ENCODE data around the gene ATXN1. TPM values are rescaled to one million over a fixed set of nuclear protein-coding genes. Genes with fewer than 3 reads are reported as not detected.

The ATXN1 gene
- total and polyA plus RNA-seq, 2 of the 8 experiments (the other 6 are each of a cell fraction or from before 2014, with no cell fraction given), result 1.6 to 4.0 TPM

DNA sequence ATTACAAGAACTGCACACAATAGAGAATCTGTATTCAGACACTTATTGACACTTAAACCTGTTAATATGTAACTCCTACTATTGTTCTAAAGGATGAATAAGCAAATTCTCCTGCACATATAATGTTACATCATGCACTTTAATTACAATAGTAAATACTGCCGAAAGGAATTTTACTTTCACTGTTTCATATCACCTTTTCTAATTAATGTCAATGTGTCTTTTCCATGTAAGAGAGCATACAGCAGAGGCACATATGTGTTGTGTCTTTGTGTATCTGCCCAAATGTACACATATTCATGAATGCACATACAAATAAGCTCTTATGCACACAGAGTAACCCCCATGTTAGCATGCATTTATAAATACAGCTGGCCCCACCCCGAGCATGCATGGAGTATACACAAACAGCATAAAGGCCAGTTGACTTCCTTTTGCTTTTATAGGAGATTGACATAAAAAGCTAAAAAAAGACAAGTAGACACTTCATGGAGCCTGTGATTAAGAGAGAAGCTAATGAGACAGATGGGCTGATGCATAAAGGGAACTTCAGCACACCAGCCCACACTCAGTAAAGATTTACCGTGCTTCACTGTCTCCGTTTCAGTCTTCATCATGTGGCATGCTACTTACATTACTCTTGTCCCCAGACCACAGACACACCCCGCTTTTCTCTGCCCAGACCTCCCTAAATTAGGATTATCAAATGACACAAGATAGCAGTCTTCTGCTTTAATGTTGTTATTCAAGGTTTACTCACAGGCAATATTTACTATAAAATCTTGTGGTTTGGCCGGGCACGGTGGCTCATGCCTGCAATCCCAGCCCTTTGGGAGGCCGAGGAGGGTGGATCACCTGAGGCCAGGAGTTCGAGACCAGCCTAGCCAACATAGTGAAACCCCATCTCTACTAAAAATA lies 184.6 kb downstream of the ATXN1 start:
- H3K79me1 ChIP-seq (ENCODE audit: low read depth, low read length), result no peaks in the 10 kb centered on the region; the same call in 1 of the 2 replicates
- FAIRE-seq (no peak), DNase-seq (ENCODE audit: low read depth in 1 of 2, low spot score in 2 of 2) (no peak)
- no peak overlapping the region for H2BK15ac ChIP-seq (ENCODE audit: low read length)
- H3K4me3 ChIP-seq (ENCODE audit: extremely low read depth in 1 of 4, insufficient read depth in 2 of 4, low read depth in 3 of 4, low read length in 4 of 4), result no peak overlapping the region
- H2BK12ac ChIP-seq (ENCODE audit: low read depth, low read length), result no peak overlapping the region
- H3K23ac ChIP-seq (ENCODE audit: insufficient read length), result no peak overlapping the region
- no peak overlapping the region for H3K56ac ChIP-seq (replicated peaks; ENCODE audit: insufficient read length, low read depth, low read length)
- H4K20me1 ChIP-seq (replicated peaks in 1 of 2; ENCODE audit: control insufficient read depth in 1 of 2, insufficient read depth in 2 of 2, low read length in 2 of 2), result no peaks in the 10 kb centered on the region
- no peak overlapping the region for H3K9ac ChIP-seq (replicated peaks in 1 of 4; ENCODE audit: extremely low read depth in 1 of 4, low read depth in 3 of 4, low read length in 3 of 4)
- H3K27ac ChIP-seq (ENCODE audit: low read depth, low read length), result no peak overlapping the region
- WGBS, 2 experiments (ENCODE audit: extremely low coverage in 1 of 2, insufficient coverage in 1 of 2, insufficient read length in 1 of 2, insufficient replicate concordance in 2 of 2, low coverage in 1 of 2, low lambda C conversion rate in 2 of 2, missing lambda C conversion rate in 1 of 2), result 81% methylated on average over 9 of the region's 9 CpGs; no CpG with 5 or more reads in 1 of the 2 experiments
- H2BK20ac ChIP-seq (ENCODE audit: low read length), result no peak overlapping the region
- no peaks in the 10 kb centered on the region for H3K9me3 ChIP-seq (ENCODE audit: insufficient read depth in 2 of 2, low read depth in 1 of 2, low read length in 1 of 2)
- ChIA-PET CTCF (ENCODE audit: partially characterized antibody) (interaction anchor here (0.6 kb wide), 1 partner anchor 518 kb away, joined by 4 read pairs; no protein-coding TSS in a partner anchor), POLR2A (ENCODE audit: partially characterized antibody) (no interaction called here)
- no peak overlapping the region for H3K4ac ChIP-seq (replicated peaks; ENCODE audit: insufficient read length, low read depth, low read length)
- H3K14ac ChIP-seq (ENCODE audit: insufficient read length), result no peak overlapping the region
- H3K79me2 ChIP-seq (ENCODE audit: control insufficient read depth in 1 of 2, insufficient read depth in 2 of 2, low read length in 2 of 2), result no peaks in the 10 kb centered on the region
- H4K5ac ChIP-seq (ENCODE audit: insufficient read length, low read depth, low read length), result no peak overlapping the region
- H2AFZ ChIP-seq (ENCODE audit: low read length), result no peak overlapping the region
- no peak overlapping the region for H2AK5ac ChIP-seq (ENCODE audit: low read depth, low read length)
- H3K4me1 ChIP-seq (replicated peaks in 1 of 4; ENCODE audit: control insufficient read depth in 3 of 4, insufficient read depth in 4 of 4, low read length in 3 of 4), result no peaks in the 10 kb centered on the region
- no peaks in the 10 kb centered on the region for H3K23me2 ChIP-seq (ENCODE audit: low read depth, low read length)
- no peak overlapping the region for H2BK120ac ChIP-seq (replicated peaks; ENCODE audit: low read depth, low read length)
- no peaks in the 10 kb centered on the region for H3K27me3 ChIP-seq (replicated peaks in 1 of 4; ENCODE audit: control insufficient read depth in 3 of 4, extremely low read depth in 1 of 4, insufficient read depth in 3 of 4, low read length in 3 of 4)
- H3K18ac ChIP-seq (ENCODE audit: extremely low read depth, low read length), result no peak overlapping the region
- H4K8ac ChIP-seq (ENCODE audit: extremely low read depth, insufficient read depth, low read length), result no peak overlapping the region
- no peak overlapping the region for H4K91ac ChIP-seq (replicated peaks; ENCODE audit: insufficient read length, low read length)
- H3K36me3 ChIP-seq (ENCODE audit: control insufficient read depth in 2 of 4, insufficient read depth in 4 of 4, low read length in 3 of 4), result no peaks in the 10 kb centered on the region
- no peak overlapping the region for H2BK5ac ChIP-seq (ENCODE audit: low read depth, low read length)
- no peak overlapping the region for H3K4me2 ChIP-seq (ENCODE audit: insufficient read depth in 1 of 2, low read depth in 2 of 2, low read length in 2 of 2)
- TF ChIP-seq CHD1 (IDR thresholded peaks at IDR 0.05; ENCODE audit: low read depth, low read length) (no peak), SP2 (IDR thresholded peaks at IDR 0.05; ENCODE audit: low read length) (no peak), NANOG (IDR thresholded peaks at IDR 0.05; ENCODE audit: insufficient read depth, low read depth, low read length, poor library complexity, severe bottlenecking) (no peak), BACH1 (IDR thresholded peaks at IDR 0.05; ENCODE audit: low read length) (no peak), GTF2F1 (IDR thresholded peaks at IDR 0.05; ENCODE audit: borderline replicate concordance, low read depth, low read length) (no peak), SP4 (IDR thresholded peaks at IDR 0.05; ENCODE audit: low read length) (no peak), ASH2L (IDR thresholded peaks at IDR 0.05; ENCODE audit: low read length) (no peak), RNF2 (IDR thresholded peaks at IDR 0.05; ENCODE audit: borderline replicate concordance, low read depth, low read length, missing control alignments, poor library complexity, severe bottlenecking) (no peak)
- TF ChIP-seq, protein P1, sequence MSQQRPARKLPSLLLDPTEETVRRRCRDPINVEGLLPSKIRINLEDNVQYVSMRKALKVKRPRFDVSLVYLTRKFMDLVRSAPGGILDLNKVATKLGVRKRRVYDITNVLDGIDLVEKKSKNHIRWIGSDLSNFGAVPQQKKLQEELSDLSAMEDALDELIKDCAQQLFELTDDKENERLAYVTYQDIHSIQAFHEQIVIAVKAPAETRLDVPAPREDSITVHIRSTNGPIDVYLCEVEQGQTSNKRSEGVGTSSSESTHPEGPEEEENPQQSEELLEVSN (IDR thresholded peaks at IDR 0.05), result no peak
- TF ChIP-seq, protein P2, sequence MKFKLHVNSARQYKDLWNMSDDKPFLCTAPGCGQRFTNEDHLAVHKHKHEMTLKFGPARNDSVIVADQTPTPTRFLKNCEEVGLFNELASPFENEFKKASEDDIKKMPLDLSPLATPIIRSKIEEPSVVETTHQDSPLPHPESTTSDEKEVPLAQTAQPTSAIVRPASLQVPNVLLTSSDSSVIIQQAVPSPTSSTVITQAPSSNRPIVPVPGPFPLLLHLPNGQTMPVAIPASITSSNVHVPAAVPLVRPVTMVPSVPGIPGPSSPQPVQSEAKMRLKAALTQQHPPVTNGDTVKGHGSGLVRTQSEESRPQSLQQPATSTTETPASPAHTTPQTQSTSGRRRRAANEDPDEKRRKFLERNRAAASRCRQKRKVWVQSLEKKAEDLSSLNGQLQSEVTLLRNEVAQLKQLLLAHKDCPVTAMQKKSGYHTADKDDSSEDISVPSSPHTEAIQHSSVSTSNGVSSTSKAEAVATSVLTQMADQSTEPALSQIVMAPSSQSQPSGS (IDR thresholded peaks at IDR 0.05; ENCODE audit: low read length), result no peak
